CD1c-positive myeloid dendritic cell (primary cell): ENCODE results near the gene HERPUD1.
A peak's percentile ranks its signal among the peaks of the same experiment; 100 is the strongest.
"Not testable (repeated sequence)": the region's sequence is repeated elsewhere in the genome, so short reads cannot be mapped to it uniquely, and the experiment has no call there.

Source experiments
- DNase-seq: peaks from one replicate; pipeline ENCODE4 v3.0.0-alpha.2; 2016; ENCODE audit errors: extremely low spot score

The HERPUD1 gene

DNA sequence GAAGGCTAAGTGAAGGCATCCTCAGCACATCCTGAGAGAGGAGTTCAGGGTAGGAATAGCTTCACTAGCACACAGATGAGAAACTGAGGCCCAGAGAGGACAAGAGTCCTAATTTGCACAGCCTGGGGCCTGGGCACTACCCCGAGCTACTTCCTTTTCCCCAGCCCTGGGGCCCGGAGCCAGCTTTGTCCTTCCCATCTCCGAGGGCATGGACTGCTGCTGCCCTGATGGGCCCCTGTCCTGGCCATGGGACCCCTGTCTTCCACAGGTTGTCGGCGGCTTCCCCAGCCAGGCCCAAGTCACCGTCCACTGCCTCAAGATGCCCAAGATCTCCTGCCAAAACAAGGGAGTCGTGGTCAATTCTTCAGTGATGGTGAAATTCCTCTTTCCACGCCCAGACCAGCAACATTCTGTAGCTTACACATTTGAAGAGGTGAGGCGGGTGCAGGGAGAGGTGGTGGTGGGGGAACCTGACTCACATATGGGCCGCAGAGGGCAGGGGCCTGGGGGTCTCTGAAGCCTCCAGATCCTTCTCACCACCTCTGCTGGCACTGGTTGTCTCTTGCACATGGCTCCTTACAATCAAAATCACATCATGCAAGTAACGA lies 46.0 kb downstream of the HERPUD1 start:
- DNase-seq = no peak

DNA sequence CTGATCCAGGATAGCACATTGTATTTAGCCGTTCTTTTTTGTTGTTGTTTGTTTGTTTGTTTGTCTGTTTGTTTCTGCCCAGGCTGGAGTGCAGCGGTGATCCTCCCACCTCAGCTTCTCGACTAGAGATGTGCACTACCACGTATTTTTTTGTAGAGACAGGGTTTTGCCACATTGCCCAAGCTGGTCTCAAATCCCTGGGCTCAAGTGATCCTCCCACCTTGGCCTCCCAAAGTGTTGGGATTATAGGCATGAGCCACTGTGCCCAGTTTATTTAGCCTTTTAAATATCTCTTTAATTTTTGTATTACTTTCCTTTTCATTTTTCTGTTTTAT lies 48.2 kb downstream of the HERPUD1 start:
- DNase-seq = no peak

DNA sequence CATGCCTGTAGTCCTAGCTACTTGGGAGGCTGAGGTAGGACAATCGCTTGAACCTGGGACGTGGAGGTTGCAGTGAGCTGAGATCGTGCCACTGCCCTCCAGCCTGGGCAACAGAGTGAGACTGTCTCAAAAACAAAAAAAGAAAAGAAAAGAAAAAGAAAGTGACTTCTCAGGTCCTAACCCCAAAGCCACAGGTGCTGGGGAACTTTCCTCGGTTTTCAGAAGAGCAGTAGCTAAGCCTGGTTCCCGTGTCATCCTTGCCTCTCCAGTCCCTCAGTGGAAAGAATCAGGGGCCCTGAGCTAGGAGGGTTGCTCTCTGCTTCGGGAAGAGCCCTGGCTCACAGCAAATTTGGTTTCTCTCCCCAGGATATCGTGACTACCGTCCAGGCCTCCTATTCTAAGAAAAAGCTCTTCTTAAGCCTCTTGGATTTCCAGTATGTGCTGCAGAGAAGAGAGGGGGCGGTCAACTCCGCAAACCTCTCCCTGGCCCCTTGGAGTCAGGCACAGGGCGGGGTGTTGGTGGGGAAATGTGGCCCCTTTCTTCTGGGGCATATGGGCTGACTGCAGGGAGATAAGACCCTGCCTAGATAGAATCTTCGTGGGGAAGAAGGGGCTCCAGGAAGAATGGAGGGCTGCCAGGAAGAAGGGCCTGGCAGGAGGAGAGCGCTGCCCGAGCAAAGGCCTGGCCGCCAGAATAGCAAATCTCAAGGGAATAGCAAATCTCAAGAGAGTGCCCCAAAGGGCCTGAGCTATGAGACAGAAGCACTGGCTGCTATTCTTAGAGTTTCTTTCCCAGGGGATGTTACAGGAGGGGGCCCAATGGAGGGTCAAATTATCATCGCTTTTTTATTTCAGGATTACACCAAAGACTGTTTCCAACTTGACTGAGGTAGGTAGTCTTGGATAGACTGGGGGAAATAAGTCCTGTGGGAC lies 49.1 kb downstream of the HERPUD1 start:
- DNase-seq = no peak

DNA sequence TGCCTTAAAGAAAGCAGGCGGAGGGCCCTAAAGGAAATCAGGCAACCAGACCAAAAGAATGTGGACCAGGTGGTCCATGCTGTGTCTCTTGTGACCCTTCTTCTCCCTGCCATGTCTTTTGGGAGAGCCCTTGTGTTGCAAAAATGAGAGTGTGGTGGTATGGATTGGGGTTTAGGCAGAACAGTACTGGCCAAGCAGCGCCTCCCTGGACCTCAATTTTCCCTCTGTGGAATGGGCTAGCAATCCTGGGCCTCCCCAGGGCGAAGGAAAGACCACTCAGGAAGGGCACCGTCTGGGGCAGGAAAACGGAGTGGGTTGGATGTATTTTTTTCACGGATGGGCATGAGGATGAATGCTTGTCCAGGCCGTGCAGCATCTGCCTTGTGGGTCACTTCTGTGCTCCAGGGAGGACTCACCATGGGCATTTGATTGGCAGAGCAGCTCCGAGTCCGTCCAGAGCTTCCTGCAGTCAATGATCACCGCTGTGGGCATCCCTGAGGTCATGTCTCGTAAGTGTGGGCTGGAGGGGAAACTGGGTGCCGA lies 49.9 kb downstream of the HERPUD1 start:
- no peak for DNase-seq

DNA sequence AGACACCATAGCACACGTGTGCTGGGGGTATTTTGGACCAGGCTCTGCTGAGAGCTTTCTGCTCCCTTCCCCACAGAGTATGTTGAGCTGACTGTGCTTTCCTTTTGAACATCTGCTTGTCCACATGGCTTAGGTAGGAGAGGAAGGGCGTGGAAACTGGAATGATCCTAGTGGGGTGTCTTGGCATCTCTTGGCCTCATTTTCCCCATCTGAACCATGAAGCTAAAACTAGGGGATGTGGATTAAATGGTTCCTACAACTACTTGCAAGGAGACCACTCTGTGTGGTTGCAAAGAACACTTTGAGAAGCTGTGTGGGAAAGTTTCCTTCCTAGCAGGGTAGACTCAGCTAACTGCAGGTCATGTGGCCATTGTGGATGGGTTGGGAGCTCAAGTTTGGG lies 50.8 kb downstream of the HERPUD1 start:
- no peak for DNase-seq

DNA sequence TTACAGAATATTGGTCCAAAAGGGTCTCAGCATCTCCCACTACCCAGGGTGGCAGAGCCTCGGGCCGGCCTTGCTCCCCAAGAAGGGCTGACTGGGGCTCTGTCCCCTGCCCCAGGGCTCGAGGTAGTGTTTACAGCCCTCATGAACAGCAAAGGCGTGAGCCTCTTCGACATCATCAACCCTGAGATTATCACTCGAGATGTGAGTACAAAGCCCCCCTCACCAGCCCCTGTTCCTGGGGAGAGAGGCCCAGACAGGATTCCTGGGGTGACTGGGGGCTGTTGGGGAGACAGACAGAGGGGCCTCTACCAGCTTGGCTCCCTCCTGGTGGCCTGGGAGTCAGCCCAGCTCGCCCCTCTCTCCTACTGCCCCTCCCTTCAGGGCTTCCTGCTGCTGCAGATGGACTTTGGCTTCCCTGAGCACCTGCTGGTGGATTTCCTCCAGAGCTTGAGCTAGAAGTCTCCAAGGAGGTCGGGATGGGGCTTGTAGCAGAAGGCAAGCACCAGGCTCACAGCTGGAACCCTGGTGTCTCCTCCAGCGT lies 51.3 kb downstream of the HERPUD1 start:
- DNase-seq = no peak

DNA sequence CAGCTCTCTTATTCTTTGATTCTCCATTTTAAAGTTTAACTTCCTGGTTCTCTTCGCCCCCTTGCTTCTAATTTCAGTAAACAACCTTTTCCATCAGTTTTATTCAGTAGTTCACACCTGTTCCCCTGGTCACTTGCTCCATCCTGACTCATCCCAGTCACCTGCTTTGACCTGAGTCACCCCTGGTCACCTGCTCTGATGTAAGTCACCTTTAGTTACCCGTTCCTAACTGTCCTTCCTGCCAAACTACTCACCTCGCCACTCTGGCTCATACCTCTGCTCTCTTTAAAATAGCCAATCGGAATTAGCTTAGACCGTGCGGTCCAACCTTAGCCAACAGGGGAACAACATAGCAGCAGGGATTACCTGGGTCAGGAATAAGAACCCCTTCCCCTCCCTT lies 52.7 kb downstream of the HERPUD1 start:
- DNase-seq = no peak

DNA sequence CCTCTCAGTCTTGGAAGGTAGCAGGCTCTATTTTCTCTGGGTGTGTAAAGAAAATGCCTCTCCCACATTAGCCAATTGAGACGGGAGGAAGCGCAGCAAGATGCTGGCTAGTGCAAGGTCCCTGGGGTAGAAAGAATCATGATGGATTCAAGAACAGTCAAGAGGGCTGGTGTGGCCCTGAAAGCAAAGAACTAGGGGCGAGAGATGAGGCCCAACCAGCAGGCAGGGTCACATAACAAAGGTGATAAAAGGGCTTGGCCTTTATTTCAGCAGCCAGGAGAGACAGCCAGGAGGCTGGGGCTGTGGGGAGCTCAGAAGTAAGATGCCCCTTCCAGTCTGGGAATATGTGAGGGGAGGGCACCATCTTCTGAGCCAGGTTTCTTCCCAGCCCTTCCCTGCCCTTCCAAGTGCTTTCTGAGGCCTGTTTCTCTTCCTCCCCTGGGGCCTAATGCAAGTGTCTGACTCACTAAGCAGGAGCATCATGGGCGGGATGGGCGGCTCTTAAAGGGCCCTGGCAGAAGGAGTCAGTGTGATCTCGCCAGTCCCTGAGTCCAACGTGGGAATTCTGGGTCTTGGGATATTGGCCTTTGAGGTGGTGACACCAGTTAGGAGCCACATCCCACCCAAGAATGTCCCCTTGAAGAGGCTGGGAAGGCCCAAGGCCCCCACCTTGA lies 53.5 kb downstream of the HERPUD1 start:
- DNase-seq = peak; percentile 61

DNA sequence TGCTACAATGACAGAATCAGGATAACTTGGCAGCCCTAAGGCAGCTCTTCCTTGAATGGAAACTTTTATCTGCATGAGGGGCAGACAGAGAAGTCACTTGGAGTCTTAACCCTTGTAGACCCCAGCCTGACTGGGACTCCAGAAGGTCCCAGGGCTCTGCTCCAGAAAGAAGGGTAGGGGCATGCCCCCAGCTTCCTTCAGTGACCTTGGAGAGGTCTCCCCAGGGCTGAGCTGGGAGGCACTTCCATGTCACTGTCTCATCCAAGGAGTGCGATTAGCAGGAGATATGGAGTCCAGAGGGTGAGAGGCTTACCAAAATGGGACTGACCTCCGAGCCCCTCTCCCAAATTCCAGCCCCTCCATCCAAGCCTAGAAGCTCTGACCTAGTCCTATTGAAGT lies 54.0 kb downstream of the HERPUD1 start:
- DNase-seq = no peak

DNA sequence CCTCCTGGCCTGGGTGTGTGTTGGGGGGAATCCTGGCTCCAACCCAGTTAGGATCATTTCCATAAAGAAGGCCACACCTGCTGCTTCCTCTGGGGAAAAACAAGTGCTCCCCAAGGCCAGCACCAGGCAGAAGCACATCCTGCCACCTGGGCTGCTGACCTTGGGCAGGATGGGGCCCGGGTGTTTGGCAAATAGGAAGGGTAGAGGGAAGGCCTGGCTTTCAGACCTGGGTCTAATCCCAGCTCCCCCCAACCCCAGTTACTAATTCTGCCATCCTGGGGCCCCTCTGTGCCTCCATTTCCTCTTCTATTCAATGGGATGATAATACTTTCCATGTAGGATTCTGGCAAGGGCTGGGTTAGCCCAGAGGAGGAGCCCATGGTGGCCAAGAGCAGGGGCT lies 54.4 kb downstream of the HERPUD1 start:
- no peak for DNase-seq

DNA sequence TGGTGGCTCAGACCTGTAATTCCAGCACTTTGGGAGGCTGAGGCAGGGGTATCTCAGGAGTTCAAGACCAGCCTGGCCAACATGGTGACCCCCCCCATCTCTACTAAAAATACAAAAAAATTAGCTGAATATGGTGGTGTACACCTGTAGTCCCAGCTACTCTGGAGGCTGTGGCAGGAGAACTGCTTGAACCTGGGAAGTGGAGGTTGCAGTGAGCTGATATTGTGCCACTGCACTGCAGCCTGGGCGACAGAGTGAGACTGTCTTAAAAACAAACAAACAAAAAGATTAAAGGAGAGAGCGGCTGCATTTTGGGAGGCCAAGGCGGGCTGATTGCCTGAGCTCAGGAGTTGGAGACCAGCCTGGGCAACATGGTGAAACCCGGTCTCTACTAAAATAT lies 55.0 kb downstream of the HERPUD1 start:
- DNase-seq = not testable (repeated sequence)

DNA sequence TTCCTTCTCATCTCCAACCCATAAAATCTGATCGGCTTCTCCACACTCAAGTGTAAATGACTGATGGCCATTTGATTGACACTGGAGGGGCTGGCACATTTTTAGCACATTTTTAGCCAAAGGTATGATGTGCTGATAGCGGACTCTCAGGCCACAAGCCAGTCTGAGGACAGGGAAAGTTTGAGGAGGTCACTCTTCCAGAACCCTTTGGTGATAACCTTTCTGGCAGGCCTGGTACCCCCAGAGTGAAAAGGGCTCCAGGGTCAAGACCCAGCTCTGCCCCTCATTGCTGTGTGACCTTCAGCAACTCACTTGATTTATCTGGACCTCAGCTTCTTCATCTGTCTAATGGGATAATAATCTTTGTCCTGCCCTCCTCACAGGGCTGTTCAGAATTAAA lies 55.8 kb downstream of the HERPUD1 start:
- DNase-seq = no peak

DNA sequence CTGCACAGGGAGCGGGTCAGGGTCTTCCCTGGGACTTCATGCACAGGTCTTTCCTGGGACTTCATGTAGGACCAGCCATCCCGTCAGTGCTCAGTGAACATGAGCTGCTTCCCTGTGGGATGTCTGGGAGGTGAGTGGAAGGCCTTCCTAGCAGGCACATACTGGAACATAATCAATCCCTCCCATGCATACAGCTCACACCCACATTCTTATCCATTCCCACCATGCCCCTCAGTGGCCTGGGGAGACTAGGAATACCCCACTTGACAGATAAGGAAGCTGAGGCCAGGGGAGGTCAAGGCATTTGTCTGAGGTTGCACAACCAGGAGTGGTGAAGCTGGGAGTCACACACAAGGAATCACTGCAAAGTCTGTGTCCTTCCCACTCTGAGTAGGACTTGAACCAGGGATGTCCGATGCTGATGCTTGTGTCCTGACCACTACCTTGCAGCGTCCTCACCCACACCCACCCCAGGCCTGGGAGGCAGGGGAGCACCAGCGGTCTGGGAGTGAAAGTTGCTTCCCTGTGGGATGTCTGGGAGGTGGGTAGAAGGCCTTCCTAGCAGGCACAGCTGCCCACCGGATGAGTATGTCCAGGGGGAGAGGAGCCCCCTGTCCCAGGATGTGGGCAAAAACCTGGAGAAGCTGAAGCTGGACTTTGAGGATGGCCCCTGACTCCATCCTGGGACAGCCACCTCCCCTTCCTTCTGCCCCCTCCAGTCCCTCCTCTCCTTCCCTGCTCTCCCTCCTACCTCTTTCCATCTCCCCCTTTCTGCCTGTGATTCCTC lies 56.4 kb downstream of the HERPUD1 start:
- peak; percentile 28 for DNase-seq

DNA sequence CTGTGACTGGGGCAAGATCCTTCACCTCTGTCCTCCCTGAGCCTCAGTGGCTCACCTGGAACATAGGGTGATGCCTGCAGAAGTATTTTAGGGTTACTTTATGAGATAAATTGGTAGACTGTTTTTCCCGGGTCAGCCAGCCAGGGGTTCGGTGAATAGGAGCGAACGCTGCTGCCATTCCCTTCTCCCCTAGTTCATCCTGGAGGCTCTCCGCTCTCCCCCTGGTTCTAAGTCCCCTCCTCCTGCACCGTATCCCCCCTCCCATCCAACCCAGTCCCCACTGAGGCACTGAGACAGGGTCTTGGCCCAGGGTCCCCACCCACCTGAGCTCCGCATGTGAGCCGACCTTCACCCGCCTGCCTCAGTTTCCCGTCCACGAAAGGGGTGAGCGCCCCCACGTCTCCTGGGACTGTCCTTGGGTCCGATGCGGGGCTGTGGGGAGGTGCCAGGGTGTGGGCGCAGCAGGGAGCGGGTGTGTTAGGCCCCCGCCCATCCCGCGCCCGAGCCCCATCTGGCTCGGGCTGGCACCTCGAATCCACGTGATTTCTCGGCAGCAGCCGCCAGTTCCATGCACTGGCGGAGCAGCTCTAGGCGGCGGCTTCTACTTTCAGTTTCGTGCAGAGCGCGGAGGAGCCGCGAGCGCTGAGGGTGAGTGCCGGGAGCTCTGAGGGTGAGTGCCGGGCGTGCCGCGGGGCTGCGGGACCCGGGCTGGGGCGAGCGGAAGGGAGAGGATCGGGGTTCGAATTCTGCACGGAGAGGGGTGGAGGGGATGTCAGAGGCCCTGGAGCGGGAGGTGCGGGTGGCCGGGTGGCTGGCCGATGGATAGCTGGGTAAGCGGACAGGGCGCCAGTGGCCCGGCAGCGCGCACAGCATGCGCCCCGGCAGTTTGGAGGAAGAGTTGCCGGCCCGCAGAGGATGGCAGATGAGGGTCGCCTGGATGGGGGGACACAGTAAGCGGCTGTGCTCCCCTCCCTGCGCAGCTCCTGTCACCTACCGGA lies 57.3 kb downstream of the HERPUD1 start, which contains the start of gene NLRC5:
TSS of gene NLRC5 (plus strand) at position 610 of the 998 bp plus-strand sequence. CDS start 31,156 bp downstream, outside the sequence.
- peak; percentile 93 for DNase-seq

DNA sequence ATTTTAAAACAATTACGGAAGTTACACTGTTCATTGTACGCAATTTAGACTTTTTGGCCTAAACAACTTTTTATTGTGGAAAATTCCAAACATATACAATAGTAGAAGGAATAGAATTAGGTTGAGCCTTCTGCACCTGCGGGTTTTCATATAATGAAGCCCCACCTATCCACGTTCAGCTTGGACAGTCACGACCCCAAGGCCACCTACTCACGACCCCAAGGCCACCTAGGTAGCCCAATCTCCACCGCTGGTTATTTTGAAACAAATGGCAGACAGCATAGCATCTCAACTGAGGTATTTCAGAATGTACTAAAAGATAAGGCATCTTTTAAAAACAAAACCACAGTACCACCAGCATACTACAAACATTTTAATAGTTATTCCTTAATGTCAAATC lies 58.0 kb downstream of the HERPUD1 start:
- DNase-seq = no peak

DNA sequence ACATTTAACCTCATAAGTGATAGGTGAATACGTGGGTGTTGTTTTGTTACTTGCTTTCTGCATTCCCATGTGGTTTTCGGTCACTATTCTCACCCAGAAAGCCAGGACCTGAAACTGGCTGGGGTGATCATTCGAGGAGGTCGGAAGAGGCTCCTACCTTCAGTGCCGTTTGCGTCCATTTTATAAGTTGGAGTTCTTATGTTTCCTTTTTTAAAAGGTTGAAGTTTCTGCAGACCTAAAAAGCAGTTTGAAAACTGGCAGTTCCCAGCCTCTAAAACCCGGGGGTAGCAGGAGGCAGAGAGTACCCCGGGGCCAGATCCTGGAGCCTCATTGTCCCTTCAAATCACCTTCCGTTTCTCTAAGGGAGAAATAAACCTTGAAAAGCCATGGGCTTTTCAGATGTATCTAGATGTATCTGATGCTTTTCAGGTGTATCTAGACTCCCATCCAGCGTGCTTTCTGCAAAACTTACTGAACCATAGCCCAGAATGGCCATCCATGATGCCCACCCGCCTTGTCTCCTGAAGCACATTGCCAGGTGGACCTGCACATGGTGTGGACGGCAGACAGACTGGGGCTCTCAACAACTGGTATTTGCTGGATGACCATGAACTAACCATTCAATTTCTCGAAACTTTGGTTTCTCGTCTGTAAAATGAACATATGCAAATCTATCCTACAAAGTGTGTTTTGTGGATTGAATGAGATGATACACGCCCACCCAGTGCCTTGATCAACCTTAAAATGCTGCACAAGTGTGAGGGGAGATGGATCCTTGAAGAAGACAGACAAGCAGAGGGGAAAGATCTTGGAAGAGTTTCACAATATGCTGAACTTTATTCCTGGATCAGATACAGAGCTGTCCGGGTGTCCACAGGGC lies 58.7 kb downstream of the HERPUD1 start:
- no peak for DNase-seq

DNA sequence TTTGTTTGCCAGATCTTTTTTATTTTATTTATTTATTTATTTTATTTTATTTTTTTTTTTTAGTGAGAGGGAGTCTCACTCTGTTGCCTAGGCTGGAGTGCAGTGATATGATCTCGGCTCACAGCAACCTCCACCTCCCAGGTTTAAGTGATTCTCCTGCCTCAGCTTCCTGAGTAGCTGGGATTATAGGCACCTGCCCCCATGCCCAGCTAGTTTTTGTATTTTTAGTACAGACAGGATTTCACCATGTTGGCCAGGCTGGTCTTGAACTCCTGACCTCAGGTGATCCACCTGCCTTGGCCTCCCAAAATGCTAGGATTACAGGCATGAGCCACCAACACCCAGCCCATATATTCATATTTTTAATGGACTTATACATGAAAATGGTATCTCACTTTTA lies 60.5 kb downstream of the HERPUD1 start:
- DNase-seq = not testable (repeated sequence)

DNA sequence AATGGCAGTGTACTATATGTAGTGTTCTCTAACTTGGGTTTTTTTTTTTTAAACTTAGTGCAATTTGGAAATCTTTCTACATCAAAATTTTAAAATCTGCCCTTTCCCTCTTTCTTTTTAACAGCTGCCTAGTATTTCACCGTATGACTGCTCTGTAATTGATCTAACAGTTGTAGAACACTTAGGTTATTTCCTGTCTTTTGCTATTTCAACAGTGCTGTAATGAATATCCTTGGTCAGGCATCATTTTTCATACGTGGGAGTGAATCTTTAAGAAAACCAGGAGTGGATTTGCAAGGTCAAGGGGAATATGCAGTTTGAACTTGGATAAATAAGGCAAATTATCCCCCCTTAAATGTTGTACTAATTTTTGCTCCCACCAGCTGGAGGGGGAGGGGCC lies 61.3 kb downstream of the HERPUD1 start:
- no peak for DNase-seq

DNA sequence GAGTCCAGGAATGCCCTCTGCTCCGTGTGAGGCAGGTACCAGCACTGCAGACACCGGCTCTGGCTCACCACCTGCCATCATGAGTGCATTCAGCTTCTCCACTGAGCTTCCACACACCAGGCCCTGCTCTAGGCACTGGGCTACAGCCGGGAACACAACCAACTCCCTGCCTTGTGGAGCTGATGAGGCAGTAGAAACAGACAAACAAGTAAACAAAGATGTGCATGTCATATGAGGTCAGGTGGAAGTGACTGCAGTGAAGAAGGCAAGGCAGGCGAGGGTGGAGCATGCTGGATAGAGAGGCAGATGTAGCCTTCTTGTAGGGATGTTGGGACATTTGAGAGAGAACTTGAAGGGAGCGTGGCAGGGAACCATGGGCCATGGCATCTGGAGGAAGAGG lies 62.4 kb downstream of the HERPUD1 start:
- no peak for DNase-seq
